Suprapubic skin (tissue), 4 donors: ENCODE data around the gene CRKL. TPM values are rescaled to one million over a fixed set of nuclear protein-coding genes. Genes with fewer than 3 reads are reported as not detected.

Source experiments
- DNase-seq, 2 donors: peaks; one replicate each; pipeline ENCODE4 v3.0.0-alpha.2; 2019; ENCODE audit warnings: low spot score in 2 of 2
- H3K27ac ChIP-seq: fragments of 200-600 bp; sonication (generic); one replicate; pipeline ENCODE4 v1.5.1; 2019
- H3K27me3 ChIP-seq: fragments of 200-600 bp; sonication (generic); one replicate; pipeline ENCODE4 v1.5.1; 2019
- H3K36me3 ChIP-seq: fragments of 200-600 bp; sonication (generic); one replicate; pipeline ENCODE4 v1.5.1; 2019
- H3K4me1 ChIP-seq: fragments of 200-600 bp; sonication (generic); one replicate; pipeline ENCODE4 v1.5.1; 2019
- H3K4me3 ChIP-seq: fragments of 200-600 bp; sonication (generic); one replicate; pipeline ENCODE4 v1.5.1; 2019; ENCODE audit warnings: mild to moderate bottlenecking
- H3K9me3 ChIP-seq: fragments of 200-600 bp; sonication (generic); one replicate; pipeline ENCODE4 v1.5.1; 2019
- EP300 ChIP-seq: sonication (generic); formaldehyde crosslinking; IDR thresholded peaks from one replicate; pipeline ENCODE4 v1.6.1; 2017; ENCODE audit warnings: antibody characterized with exemption
- POLR2A ChIP-seq, 2 donors: fragments of 450-650 bp; IDR thresholded peaks; one replicate each; pipeline ENCODE4 v1.6.1; 2017; ENCODE audit warnings: antibody characterized with exemption in 2 of 2, mild to moderate bottlenecking in 2 of 2, moderate library complexity in 2 of 2
- POLR2AphosphoS5 ChIP-seq, 3 donors: sonication (generic); formaldehyde crosslinking; IDR thresholded peaks; one replicate each; pipeline ENCODE4 v1.6.1; 2017; ENCODE audit warnings: antibody characterized with exemption in 3 of 3
- WGBS: methylation state at CpG from one replicate; pipeline ENCODE4 v1.1.5; 2018; 5-methylcytosine and 5-hydroxymethylcytosine counted together
- total RNA-seq, 4 donors: library from RNA; depleted of rRNA; stranded (reverse); fragments of >200 nt; gene quantifications; one replicate each; pipeline ENCODE4 v1.1.0, GENCODE V29; 2016
- TF ChIP-seq, protein P1 (sequence below), 2 donors: fragments of 200-600 bp in 1 of 2; fragments of 450-650 bp in 1 of 2; sonication (generic) in 1 of 2; IDR thresholded peaks; one replicate each; pipeline ENCODE4 v1.5.1; 2016 to 2019; ENCODE audit warnings: antibody characterized with exemption in 2 of 2, mild to moderate bottlenecking in 1 of 2, moderate library complexity in 1 of 2

The CRKL gene
- total RNA-seq, 4 donors from 2014 or later = 52.7 to 75.3 (median 71.9) TPM

DNA sequence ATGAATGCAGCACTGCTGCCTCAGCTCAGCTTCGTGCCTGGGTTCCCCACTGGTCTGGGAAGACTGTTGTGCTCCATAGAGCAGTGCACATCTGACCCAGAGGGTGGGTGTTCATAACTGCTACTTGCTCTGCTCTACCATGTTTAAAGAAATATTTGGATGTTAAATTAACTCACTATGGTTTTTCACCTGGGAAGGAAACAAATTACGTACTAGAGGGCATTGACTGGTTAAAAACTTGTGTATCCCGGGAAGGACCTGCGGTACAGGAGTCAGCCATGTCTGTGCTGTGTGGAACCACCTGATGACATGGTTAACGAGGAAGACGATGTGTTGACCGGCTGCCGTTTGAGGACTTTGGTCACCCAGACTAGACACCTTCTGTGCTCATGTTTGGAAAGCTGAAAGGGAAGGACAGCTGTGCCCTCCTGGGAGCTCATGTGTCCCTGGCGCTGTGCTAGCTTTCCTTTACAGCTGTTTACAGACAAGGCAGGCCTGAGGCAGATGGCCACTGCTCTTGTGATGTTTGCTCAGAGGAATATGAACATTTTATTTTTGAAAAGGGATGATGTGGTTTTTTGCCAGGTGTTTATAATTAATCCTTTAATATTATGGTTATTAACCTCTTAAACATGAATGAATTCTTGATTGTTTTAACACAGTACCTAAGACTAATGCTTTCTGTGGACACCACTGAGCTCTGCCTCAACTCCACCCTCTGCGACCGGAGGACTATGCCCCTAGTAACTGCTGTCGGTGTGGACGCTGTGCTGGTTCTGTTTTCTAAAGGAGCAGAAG, 35.5 kb downstream of the CRKL start:
- H3K27ac ChIP-seq = no peak overlapping the region
- 87% methylated on average over 13 of the region's 13 CpGs for WGBS

DNA sequence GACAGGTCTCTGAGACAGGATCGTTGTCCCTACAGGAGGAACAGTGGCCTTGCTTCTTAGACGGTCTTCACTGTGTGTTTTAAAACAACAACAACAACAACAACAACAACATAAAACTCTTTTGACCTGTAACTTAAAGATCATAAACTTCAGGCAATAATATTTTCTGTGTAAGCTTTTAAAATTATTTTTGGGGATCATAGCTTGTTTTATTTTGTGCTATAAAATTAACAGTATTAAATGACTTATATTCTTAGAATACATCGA, 36.1 kb downstream of the CRKL start:
- H3K36me3 ChIP-seq = peaks cover 37% of the 10 kb centered on the region
- H3K4me3 ChIP-seq = no peak overlapping the region
- TF ChIP-seq POLR2AphosphoS5 (IDR thresholded peaks at IDR 0.05) = no peak
- TF ChIP-seq EP300 = no peak
- TF ChIP-seq POLR2A (IDR thresholded peaks at IDR 0.05) = no peak
- TF ChIP-seq, protein P1, sequence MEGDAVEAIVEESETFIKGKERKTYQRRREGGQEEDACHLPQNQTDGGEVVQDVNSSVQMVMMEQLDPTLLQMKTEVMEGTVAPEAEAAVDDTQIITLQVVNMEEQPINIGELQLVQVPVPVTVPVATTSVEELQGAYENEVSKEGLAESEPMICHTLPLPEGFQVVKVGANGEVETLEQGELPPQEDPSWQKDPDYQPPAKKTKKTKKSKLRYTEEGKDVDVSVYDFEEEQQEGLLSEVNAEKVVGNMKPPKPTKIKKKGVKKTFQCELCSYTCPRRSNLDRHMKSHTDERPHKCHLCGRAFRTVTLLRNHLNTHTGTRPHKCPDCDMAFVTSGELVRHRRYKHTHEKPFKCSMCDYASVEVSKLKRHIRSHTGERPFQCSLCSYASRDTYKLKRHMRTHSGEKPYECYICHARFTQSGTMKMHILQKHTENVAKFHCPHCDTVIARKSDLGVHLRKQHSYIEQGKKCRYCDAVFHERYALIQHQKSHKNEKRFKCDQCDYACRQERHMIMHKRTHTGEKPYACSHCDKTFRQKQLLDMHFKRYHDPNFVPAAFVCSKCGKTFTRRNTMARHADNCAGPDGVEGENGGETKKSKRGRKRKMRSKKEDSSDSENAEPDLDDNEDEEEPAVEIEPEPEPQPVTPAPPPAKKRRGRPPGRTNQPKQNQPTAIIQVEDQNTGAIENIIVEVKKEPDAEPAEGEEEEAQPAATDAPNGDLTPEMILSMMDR (IDR thresholded peaks at IDR 0.05) = no peak
- H3K4me1 ChIP-seq = peaks cover 53% of the 10 kb centered on the region
- DNase-seq = no peak
- H3K9me3 ChIP-seq = no peaks in the 10 kb centered on the region
- peak overlapping the region; percentile 48 for H3K27ac ChIP-seq
- no peaks in the 10 kb centered on the region for H3K27me3 ChIP-seq
- 72% methylated on average over 3 of the region's 3 CpGs for WGBS

More for the DNA sequence above, 35.5 kb downstream of the CRKL start:
- DNase-seq = no peak
- peaks cover 47% of the 10 kb centered on the region for H3K4me1 ChIP-seq
- H3K36me3 ChIP-seq = peaks cover 37% of the 10 kb centered on the region
- no peak overlapping the region for H3K4me3 ChIP-seq
- no peaks in the 10 kb centered on the region for H3K9me3 ChIP-seq
- H3K27me3 ChIP-seq = no peaks in the 10 kb centered on the region
- TF ChIP-seq POLR2A (IDR thresholded peaks at IDR 0.05) = no peak
- TF ChIP-seq POLR2AphosphoS5 (IDR thresholded peaks at IDR 0.05) = no peak
- TF ChIP-seq, protein P1 (IDR thresholded peaks at IDR 0.05) = no peak
- no peak for TF ChIP-seq EP300

GRCh38 chr22:20953668-20954500, 36.7 kb downstream of the CRKL start:
- Histone ChIP-seq H3K36me3 (peaks cover 37% of the 10 kb centered on the region), H3K27me3 (no peaks in the 10 kb centered on the region), H3K9me3 (no peaks in the 10 kb centered on the region), H3K27ac (peak overlapping the region; percentile 48), H3K4me1 (peaks cover 55% of the 10 kb centered on the region), H3K4me3 (no peak overlapping the region)
- DNase-seq = no peak
- 79% methylated on average over 8 of the region's 8 CpGs for WGBS
- no peak for TF ChIP-seq POLR2AphosphoS5 (IDR thresholded peaks at IDR 0.05)
- no peak for TF ChIP-seq POLR2A (IDR thresholded peaks at IDR 0.05)
- TF ChIP-seq, protein P1 (IDR thresholded peaks at IDR 0.05) = no peak
- TF ChIP-seq EP300 = no peak

DNA sequence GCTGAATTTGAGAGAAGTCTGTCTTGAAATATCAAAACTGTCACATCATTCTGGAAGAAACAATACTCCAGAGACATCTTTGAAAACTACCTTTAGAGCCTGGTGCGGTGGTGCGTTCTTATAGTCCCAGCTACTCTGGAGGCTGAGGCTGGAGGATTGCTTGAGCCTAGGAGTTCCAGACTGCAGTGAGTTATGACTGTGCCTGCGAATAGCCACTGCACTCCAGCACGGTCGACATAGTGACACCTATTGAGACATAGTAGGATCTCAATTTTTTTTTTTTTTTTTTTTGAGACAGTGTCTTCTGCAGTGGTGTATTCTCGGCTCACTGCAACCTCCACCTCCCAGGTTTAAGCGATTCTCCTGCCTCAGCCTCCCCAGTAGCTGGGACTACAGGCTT, 38.3 kb downstream of the CRKL start:
- DNase-seq = no peak
- H3K4me1 ChIP-seq = peaks cover 52% of the 10 kb centered on the region
- WGBS = 83% methylated on average over 7 of the region's 7 CpGs
- H3K4me3 ChIP-seq = no peak overlapping the region
- no peaks in the 10 kb centered on the region for H3K27me3 ChIP-seq
- no peak overlapping the region for H3K27ac ChIP-seq
- H3K9me3 ChIP-seq = no peaks in the 10 kb centered on the region
- peaks cover 26% of the 10 kb centered on the region for H3K36me3 ChIP-seq
- TF ChIP-seq, protein P1 (IDR thresholded peaks at IDR 0.05) = no peak
- no peak for TF ChIP-seq EP300
- no peak for TF ChIP-seq POLR2AphosphoS5 (IDR thresholded peaks at IDR 0.05)
- no peak for TF ChIP-seq POLR2A (IDR thresholded peaks at IDR 0.05)
